K562 (cell line): ENCODE results near the gene KLHL14. TPM values are rescaled to one million over a fixed set of nuclear protein-coding genes. Genes with fewer than 3 reads are reported as not detected.

Experiments used
- ATAC-seq: fragments of 200-7000 bp; cut with Tn5 transposase; 3 replicates; pipeline ENCODE4 v1.9.1; 2020; ENCODE audit warnings: moderate library complexity
- BruUV-seq: library from RNA; stranded (reverse); fragments of 400-500 nt; replicated peaks from 2 replicates; lab custom pipeline; 2021; lab: Mats Ljungman, UMichigan
- CTCF ChIA-PET: fragments of 300-600 bp; formaldehyde crosslinking; extraction: SDS; loops from one replicate; lab custom pipeline; 2021; ENCODE audit warnings: low intra/inter-chr PET ratio; lab: Yijun Ruan, JAX
- POLR2A ChIA-PET: fragments of 300-600, 350-650 bp; sonication (Branson Sonifier 250); formaldehyde crosslinking; extraction: SDS; loops from one replicate; lab custom pipeline; 2021; ENCODE audit warnings: antibody characterized with exemption, inconsistent platforms; lab: Yijun Ruan, JAX
- DNase-seq, 4 experiments: peaks; one replicate each; pipeline versions ENCODE4 v3.0.0 to v3.0.0-alpha.2; 2011 to 2018; ENCODE audit warnings: low spot score in 3 of 4, mixed read lengths in 3 of 4; ENCODE audit errors: extremely low read depth in 1 of 4
- FAIRE-seq: peaks from 2 replicates; lab custom pipeline; 2011; peaks lifted over from hg19 to GRCh38; lab: Jason Lieb, UNC
- H2AFZ ChIP-seq: 2 replicates; pipeline ENCODE4 v1.6.0; 2011; ENCODE audit warnings: low read depth, low read length, control low read depth, inconsistent platforms
- H3K27ac ChIP-seq: fragments of 200-600 bp; 3 replicates; pipeline ENCODE4 v1.8.0; 2011; ENCODE audit warnings: low read depth, mild to moderate bottlenecking, control low read depth, inconsistent platforms, low read length, moderate library complexity, mixed read lengths; ENCODE audit errors: extremely low read depth
- H3K27me3 ChIP-seq, 2 experiments: fragments of 300-600 bp in 1 of 2; 2 replicates in 1 of 2; 3 replicates in 1 of 2; pipeline versions ENCODE4 v1.6.0 to v1.8.0; 2011; ENCODE audit warnings: inconsistent platforms in 2 of 2, low read length in 2 of 2, mild to moderate bottlenecking in 1 of 2, mixed read lengths in 1 of 2, moderate library complexity in 1 of 2; ENCODE audit not compliant: control insufficient read depth in 2 of 2, insufficient read depth in 2 of 2
- H3K36me3 ChIP-seq: fragments of 300-600 bp; 3 replicates; pipeline ENCODE4 v1.8.0; 2011; ENCODE audit warnings: mild to moderate bottlenecking, low read length, inconsistent platforms; ENCODE audit not compliant: control insufficient read depth, insufficient read depth
- H3K4me1 ChIP-seq, 2 experiments: fragments of 200-600 bp in 1 of 2; replicated peaks in 1 of 2; 2 replicates in 1 of 2; 3 replicates in 1 of 2; pipeline versions ENCODE4 v1.5.1 to v1.8.0; 2011; ENCODE audit warnings: inconsistent platforms in 2 of 2, low read length in 2 of 2, mild to moderate bottlenecking in 1 of 2, mixed read lengths in 1 of 2, moderate library complexity in 1 of 2; ENCODE audit not compliant: control insufficient read depth in 2 of 2, insufficient read depth in 2 of 2
- H3K4me2 ChIP-seq: 2 replicates; pipeline ENCODE4 v1.6.1; 2011; ENCODE audit warnings: low read length, control low read depth, inconsistent platforms, mixed read lengths; ENCODE audit not compliant: insufficient read depth
- H3K4me3 ChIP-seq: fragments of 200-600 bp; sonication (generic), shearing (Covaris generic); 2 replicates; pipeline ENCODE4 v1.5.1; 2016; ENCODE audit warnings: control low read depth, inconsistent platforms
- H3K79me2 ChIP-seq: fragments of 200-600 bp; 3 replicates; pipeline ENCODE4 v1.8.0; 2011; ENCODE audit warnings: low read length, inconsistent platforms; ENCODE audit not compliant: control insufficient read depth, insufficient read depth
- H3K9ac ChIP-seq, 2 experiments: 2 replicates each; pipeline versions ENCODE4 v1.6.0 to v1.6.1; 2011; ENCODE audit warnings: low read depth in 2 of 2, low read length in 2 of 2, control low read depth in 1 of 2, inconsistent platforms in 1 of 2, mild to moderate bottlenecking in 1 of 2, mixed read lengths in 1 of 2; ENCODE audit not compliant: insufficient read depth in 1 of 2
- H3K9me1 ChIP-seq: one replicate; pipeline ENCODE4 v1.6.0; 2011; ENCODE audit warnings: inconsistent platforms, mild to moderate bottlenecking, low read length, moderate library complexity; ENCODE audit not compliant: control insufficient read depth, insufficient read depth
- H3K9me3 ChIP-seq: replicated peaks from 2 replicates; pipeline ENCODE4 v1.5.1; 2011; ENCODE audit warnings: low read depth, low read length, inconsistent platforms; ENCODE audit not compliant: control insufficient read depth, insufficient read depth
- H4K20me1 ChIP-seq: replicated peaks from 2 replicates; pipeline ENCODE4 v1.6.1; 2011; ENCODE audit warnings: low read length, inconsistent platforms, mixed read lengths; ENCODE audit not compliant: control insufficient read depth, insufficient read depth
- CHCHD3 ChIP-seq: fragments of 250-450 bp; sonication (Bioruptor Pico); IDR thresholded peaks from 2 replicates; pipeline ENCODE4 v2.1.2; 2022; ENCODE audit warnings: mild to moderate bottlenecking
- CREB1 ChIP-seq, 2 experiments: sonication (generic) in 1 of 2; formaldehyde crosslinking in 1 of 2; IDR thresholded peaks; 2 replicates each; pipeline versions ENCODE4 v1.6.1 to v1.8.0; 2012 to 2022; ENCODE audit warnings: inconsistent platforms in 1 of 2, mild to moderate bottlenecking in 1 of 2, missing genetic modification reagents in 1 of 2, moderate library complexity in 1 of 2
- DNMT1 ChIP-seq: fragments of 450-650 bp; IDR thresholded peaks from 2 replicates; pipeline ENCODE4 v1.6.1; 2016; ENCODE audit warnings: antibody characterized with exemption, mild to moderate bottlenecking
- EHMT2 ChIP-seq: fragments of 450-650 bp; IDR thresholded peaks from 2 replicates; pipeline ENCODE4 v1.6.1; 2018; ENCODE audit warnings: antibody characterized with exemption
- ELK1 ChIP-seq: sonication (generic); formaldehyde crosslinking; IDR thresholded peaks from 2 replicates; pipeline ENCODE4 v1.8.1; 2022; ENCODE audit warnings: missing genetic modification reagents
- HDAC6 ChIP-seq: IDR thresholded peaks from 2 replicates; pipeline ENCODE4 v1.6.1; 2012; ENCODE audit warnings: low read depth, mild to moderate bottlenecking, control low read depth, inconsistent platforms, low read length, moderate library complexity
- PHF20 ChIP-seq: fragments of 450-650 bp; IDR thresholded peaks from 2 replicates; pipeline ENCODE4 v1.6.1; 2018; ENCODE audit not compliant: partially characterized antibody
- PTRF ChIP-seq: fragments of 450-650 bp; IDR thresholded peaks from 2 replicates; pipeline ENCODE4 v1.6.1; 2016; ENCODE audit warnings: mild to moderate bottlenecking, missing genetic modification characterization, missing compliant biosample characterization
- RAD51 ChIP-seq: fragments of 450-650 bp; IDR thresholded peaks from 2 replicates; pipeline ENCODE4 v1.7.1; 2016; ENCODE audit warnings: low read depth, mild to moderate bottlenecking, borderline replicate concordance
- SAP30 ChIP-seq: fragments of 200-600 bp; sonication (generic); IDR thresholded peaks from 2 replicates; pipeline ENCODE4 v1.6.1; 2012; ENCODE audit warnings: borderline replicate concordance, low read depth, mild to moderate bottlenecking, moderate library complexity, low read length, control low read depth, inconsistent platforms; ENCODE audit not compliant: insufficient read depth, poor library complexity, severe bottlenecking
- SRSF7 ChIP-seq: fragments of 200-400 bp; formaldehyde crosslinking; optimal IDR thresholded peaks from 2 replicates; pipeline ENCODE3; 2017; ENCODE audit warnings: mild to moderate bottlenecking, low read depth, low read length
- TAF9B ChIP-seq: fragments of 450-650 bp; IDR thresholded peaks from 2 replicates; pipeline ENCODE4 v1.6.1; 2018; ENCODE audit warnings: mild to moderate bottlenecking; ENCODE audit not compliant: partially characterized antibody
- ZNF224 ChIP-seq: sonication (generic); formaldehyde crosslinking; IDR thresholded peaks from 2 replicates; pipeline ENCODE4 v1.8.0; 2022; ENCODE audit warnings: mild to moderate bottlenecking, missing genetic modification reagents
- ZNF253 ChIP-seq: fragments of 250-450 bp; sonication (Bioruptor Pico); conservative IDR thresholded peaks from 2 replicates; pipeline ENCODE4 v1.6.1; 2021; ENCODE audit warnings: mild to moderate bottlenecking
- ZNF311 ChIP-seq: fragments of 250-450 bp; sonication (Bioruptor Pico); IDR thresholded peaks from 2 replicates; pipeline ENCODE4 v1.4.0; 2020; ENCODE audit warnings: mild to moderate bottlenecking, moderate library complexity
- ZNF561 ChIP-seq: fragments of 450-650 bp; formaldehyde crosslinking; conservative IDR thresholded peaks from 2 replicates; pipeline ENCODE4 v1.4.0; 2020; ENCODE audit warnings: mild to moderate bottlenecking, moderate library complexity
- ZNF766 ChIP-seq: fragments of 200-800 bp; sonication (Bioruptor generic); conservative IDR thresholded peaks from 2 replicates; pipeline ENCODE4 v1.6.1; 2016; ENCODE audit warnings: missing genetic modification characterization, missing compliant biosample characterization
- WGBS: fragments of 100-300 bp; shearing (Covaris generic); methylation state at CpG from one replicate; pipeline ENCODE4 v1.1.6; 2016; ENCODE audit warnings: low coverage, mixed read lengths; ENCODE audit not compliant: insufficient coverage; ENCODE audit errors: missing lambda C conversion rate; 5-methylcytosine and 5-hydroxymethylcytosine counted together
- in situ Hi-C: fragments of 300-500 bp; cut with MboI; formaldehyde crosslinking; loops from 4 replicates; pipeline ENCODE4 v1.15.0; 2018; ENCODE audit warnings: inconsistent platforms, mixed read lengths
- intact Hi-C: fragments of 100-400 bp; cut with micrococcal nuclease; formaldehyde crosslinking; loops from 2 replicates; pipeline ENCODE4 v1.14.2; 2022
- polyA plus RNA-seq, 8 experiments: library from polyadenylated mRNA; depleted of rRNA in 4 of 8; stranded (reverse) in 5 of 8; unstranded in 3 of 8; fragments of >200 nt; fragmentation: Nextera tagmentation in 2 of 8; fragmentation: Illumina TruSeq in 1 of 8; extraction: Ambion mirVana in 2 of 8; extraction: Trizol in 1 of 8; gene quantifications; 2 replicates each; pipeline versions ENCODE4 v1.2.1 to v1.2.3, GENCODE V29; 2011 to 2014; ENCODE audit warnings: inconsistent platforms in 1 of 8, missing spikeins in 1 of 8
- total RNA-seq, 7 experiments: library from RNA; depleted of rRNA in 6 of 7; stranded (reverse); fragments of >200 nt in 6 of 7; fragmentation: Illumina TruSeq in 2 of 7; extraction: Trizol in 2 of 7; gene quantifications; 2 replicates each; pipeline versions ENCODE4 v1.2.1 to v1.2.3, GENCODE V29; 2011 to 2021; ENCODE audit warnings: low replicate concordance in 1 of 7

The KLHL14 gene
- total and polyA plus RNA-seq, 9 of the 15 experiments (the other 6 are each of a cell fraction or from before 2014, with no cell fraction given), result not detected

GRCh38 chr18:32764611-32765244 lies 8.1 kb downstream of the KLHL14 start (continued):
- TF ChIP-seq PTRF (tag) (no peak), CREB1 (IDR thresholded peaks at IDR 0.05) (no peak), CREB1 (CRISPR knock-in tag; IDR thresholded peaks at IDR 0.05) (no peak), ZNF253 (CRISPR knock-in tag) (no peak), TAF9B (no peak), RAD51 (no peak), EHMT2 (no peak), SRSF7 (no peak), ZNF561 (CRISPR knock-in tag) (no peak), ZNF311 (CRISPR knock-in tag) (no peak)

GRCh38 chr18:32763293-32763692 lies 9.5 kb downstream of the KLHL14 start:
- H3K4me3 ChIP-seq, result no peak overlapping the region
- 0% methylated on average over 2 of the region's 2 CpGs for WGBS
- intact Hi-C loops (no loop called here), in situ Hi-C loops (no loop called here)
- no peak overlapping the region for H3K9ac ChIP-seq
- H3K9me1 ChIP-seq, result no peaks in the 10 kb centered on the region
- ChIA-PET POLR2A (no interaction called here), CTCF (no interaction called here)
- no peaks in the 10 kb centered on the region for H3K79me2 ChIP-seq
- DNase-seq (no peak), FAIRE-seq (no peak), ATAC-seq (no peak)
- H3K9me3 ChIP-seq, result no peaks in the 10 kb centered on the region
- BruUV-seq, result no TSS peak
- no peaks in the 10 kb centered on the region for H3K36me3 ChIP-seq
- no peaks in the 10 kb centered on the region for H4K20me1 ChIP-seq
- no peaks in the 10 kb centered on the region for H3K27me3 ChIP-seq
- no peak overlapping the region for H2AFZ ChIP-seq
- TF ChIP-seq ELK1 (no peak), TAF9B (no peak), SAP30 (no peak), PHF20 (no peak), DNMT1 (no peak), ZNF766 (CRISPR knock-in tag) (no peak), ZNF224 (CRISPR knock-in tag) (no peak), HDAC6 (no peak), CHCHD3 (CRISPR knock-in tag) (no peak)
- H3K4me1 ChIP-seq, result no peaks in the 10 kb centered on the region
- H3K27ac ChIP-seq, result no peak overlapping the region
- H3K4me2 ChIP-seq, result no peak overlapping the region
